ENCODE measurements around the gene LMTK3. TPM values are rescaled to one million over a fixed set of nuclear protein-coding genes. Genes with fewer than 3 reads are reported as not detected.
A peak's percentile ranks its signal among the peaks of the same experiment; 100 is the strongest.

Gene LMTK3
- total RNA-seq, 1 donor from 2014 or later: 1.1 TPM

GRCh38 chr19:48497728-48498594 is 13.7 kb downstream of the LMTK3 start:
- Histone ChIP-seq H3K4me3 (peak overlapping the region; percentile 42), H3K27ac (replicated peaks) (no peak overlapping the region), H3K27me3 (ENCODE audit: low read depth) (peaks cover 60% of the 10 kb centered on the region), H3K4me1 (peaks cover 24% of the 10 kb centered on the region), H3K9me3 (replicated peaks) (no peaks in the 10 kb centered on the region), H3K36me3 (no peaks in the 10 kb centered on the region)
- no peak for DNase-seq
- TF ChIP-seq CTCF (IDR thresholded peaks at IDR 0.05; ENCODE audit: borderline replicate concordance): no peak
- intact Hi-C loops (cut with micrococcal nuclease): no loop called here

DNA sequence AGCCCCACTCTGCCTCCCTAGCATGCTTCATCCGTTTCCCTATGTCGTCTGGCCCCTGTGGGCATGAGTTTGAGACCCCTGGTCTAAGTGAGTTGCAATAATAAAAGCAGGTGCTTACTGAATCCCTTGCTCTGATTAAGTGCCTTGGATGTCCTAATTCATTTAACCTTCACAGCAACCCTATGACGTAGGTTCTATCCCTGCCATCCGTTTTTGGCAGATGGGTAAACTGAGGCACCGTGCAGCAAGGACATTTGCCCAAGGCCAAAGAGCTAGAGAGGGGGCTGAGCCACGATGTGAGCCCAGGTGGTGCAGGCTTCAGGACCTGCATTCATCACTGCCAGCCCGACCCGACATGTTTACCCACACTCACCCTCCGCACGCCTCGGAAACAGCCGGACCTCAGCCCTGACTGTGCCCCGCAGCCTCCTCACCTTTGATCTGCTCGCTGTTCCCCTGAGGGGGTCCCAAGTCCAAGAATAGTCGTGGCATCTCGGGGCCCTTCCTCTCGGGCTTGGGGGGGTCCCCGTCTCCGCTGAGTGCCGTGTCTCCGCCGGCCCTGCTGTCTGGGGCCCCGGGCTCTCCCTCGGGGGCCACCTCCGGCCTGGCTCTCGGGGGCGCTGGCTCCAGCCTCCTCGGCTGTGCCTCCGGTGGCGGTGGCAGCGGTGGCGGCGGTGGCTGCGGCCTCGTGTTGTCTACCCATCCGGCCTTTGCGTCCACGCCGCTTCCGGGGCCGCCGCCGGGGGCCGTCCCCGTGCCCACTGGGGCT is 14.5 kb downstream of the LMTK3 start:
- H3K27ac ChIP-seq (replicated peaks): no peak overlapping the region
- TF ChIP-seq CTCF (IDR thresholded peaks at IDR 0.05; ENCODE audit: borderline replicate concordance): no peak
- peaks cover 52% of the 10 kb centered on the region for H3K27me3 ChIP-seq (ENCODE audit: low read depth)
- intact Hi-C loops (cut with micrococcal nuclease): no loop called here
- H3K9me3 ChIP-seq (replicated peaks): no peaks in the 10 kb centered on the region
- no peaks in the 10 kb centered on the region for H3K36me3 ChIP-seq
- DNase-seq: no peak
- H3K4me3 ChIP-seq: peak overlapping the region; percentile 42
- H3K4me1 ChIP-seq: peaks cover 24% of the 10 kb centered on the region

DNA sequence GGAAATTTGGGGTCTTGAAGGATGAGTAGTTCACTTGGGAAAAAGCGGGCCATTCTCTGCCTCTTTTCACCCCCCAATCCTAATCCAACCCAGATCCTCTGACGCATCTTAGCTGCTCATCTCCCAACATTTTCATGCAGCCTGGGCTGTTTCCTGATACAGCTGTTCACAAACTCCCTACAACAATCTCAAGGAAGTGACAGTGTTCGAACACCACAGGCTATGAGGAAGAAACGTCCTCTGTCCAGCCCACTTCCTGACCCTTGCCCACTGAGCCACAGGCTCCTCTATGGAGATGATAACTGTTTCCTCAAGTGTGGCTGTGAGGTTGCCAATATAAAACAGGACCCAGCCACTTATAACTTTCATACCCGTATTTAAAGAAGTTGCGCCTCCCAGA is 16.2 kb downstream of the LMTK3 start:
- Histone ChIP-seq H3K27ac (replicated peaks) (no peak overlapping the region), H3K4me1 (peaks cover 32% of the 10 kb centered on the region), H3K9me3 (replicated peaks) (no peaks in the 10 kb centered on the region), H3K27me3 (ENCODE audit: low read depth) (peaks cover 41% of the 10 kb centered on the region), H3K4me3 (no peak overlapping the region), H3K36me3 (no peaks in the 10 kb centered on the region)
- no peak for DNase-seq
- TF ChIP-seq CTCF (IDR thresholded peaks at IDR 0.05; ENCODE audit: borderline replicate concordance): no peak
- intact Hi-C loops (cut with micrococcal nuclease): no loop called here

GRCh38 chr19:48493718-48494401 is 17.8 kb downstream of the LMTK3 start:
- no peak for TF ChIP-seq CTCF (IDR thresholded peaks at IDR 0.05; ENCODE audit: borderline replicate concordance)
- peaks cover 35% of the 10 kb centered on the region for H3K4me1 ChIP-seq
- H3K27ac ChIP-seq (replicated peaks): peak overlapping the region; percentile 80
- intact Hi-C loops (cut with micrococcal nuclease): loop anchor here (5.0 kb wide), 1 partner anchor 88 kb away; no protein-coding TSS in a partner anchor
- H3K36me3 ChIP-seq: no peaks in the 10 kb centered on the region
- no peaks in the 10 kb centered on the region for H3K9me3 ChIP-seq (replicated peaks)
- no peak for DNase-seq
- H3K4me3 ChIP-seq: peak overlapping the region; percentile 67
- H3K27me3 ChIP-seq (ENCODE audit: low read depth): peaks cover 25% of the 10 kb centered on the region

Measured in left ventricle myocardium inferior (tissue), 1 donor.